ENCODE results near the gene IPMK.

DNA sequence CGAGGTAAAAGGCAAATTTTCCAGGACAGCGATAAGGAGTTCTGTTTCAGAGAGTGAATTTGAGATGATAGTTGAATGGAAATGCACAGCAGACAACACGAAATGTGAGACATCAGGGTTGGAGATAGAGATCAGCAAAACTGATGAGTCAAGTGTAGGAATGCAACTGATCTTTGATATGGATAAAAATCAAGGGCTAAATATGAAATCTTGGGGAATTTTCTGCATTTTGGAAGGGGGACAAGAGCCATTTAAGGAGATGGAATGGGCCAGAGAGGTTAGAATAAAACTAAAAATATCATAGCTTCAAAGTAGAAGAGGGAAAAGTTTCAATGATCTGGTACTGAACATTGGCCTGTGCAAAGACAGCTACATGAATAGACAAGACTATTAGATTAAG, 12.8 kb upstream of the IPMK start:
- TF ChIP-seq, protein P1, sequence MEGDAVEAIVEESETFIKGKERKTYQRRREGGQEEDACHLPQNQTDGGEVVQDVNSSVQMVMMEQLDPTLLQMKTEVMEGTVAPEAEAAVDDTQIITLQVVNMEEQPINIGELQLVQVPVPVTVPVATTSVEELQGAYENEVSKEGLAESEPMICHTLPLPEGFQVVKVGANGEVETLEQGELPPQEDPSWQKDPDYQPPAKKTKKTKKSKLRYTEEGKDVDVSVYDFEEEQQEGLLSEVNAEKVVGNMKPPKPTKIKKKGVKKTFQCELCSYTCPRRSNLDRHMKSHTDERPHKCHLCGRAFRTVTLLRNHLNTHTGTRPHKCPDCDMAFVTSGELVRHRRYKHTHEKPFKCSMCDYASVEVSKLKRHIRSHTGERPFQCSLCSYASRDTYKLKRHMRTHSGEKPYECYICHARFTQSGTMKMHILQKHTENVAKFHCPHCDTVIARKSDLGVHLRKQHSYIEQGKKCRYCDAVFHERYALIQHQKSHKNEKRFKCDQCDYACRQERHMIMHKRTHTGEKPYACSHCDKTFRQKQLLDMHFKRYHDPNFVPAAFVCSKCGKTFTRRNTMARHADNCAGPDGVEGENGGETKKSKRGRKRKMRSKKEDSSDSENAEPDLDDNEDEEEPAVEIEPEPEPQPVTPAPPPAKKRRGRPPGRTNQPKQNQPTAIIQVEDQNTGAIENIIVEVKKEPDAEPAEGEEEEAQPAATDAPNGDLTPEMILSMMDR (IDR thresholded peaks at IDR 0.05): no peak
- no peak for TF ChIP-seq POLR2AphosphoS5 (IDR thresholded peaks at IDR 0.05)
- TF ChIP-seq POLR2A (IDR thresholded peaks at IDR 0.05): no peak
